GM12864 (cell line): ENCODE data around the gene YIPF5.

ENCODE experiments used
- DNase-seq: peaks from one replicate; pipeline ENCODE4 v3.0.0-alpha.2; 2011; ENCODE audit warnings: low read depth
- H3K4me3 ChIP-seq: 2 replicates; pipeline ENCODE4 v1.5.1; 2011; ENCODE audit warnings: mild to moderate bottlenecking, low read depth, low read length, control low read depth
- TF ChIP-seq, protein P1 (sequence below): IDR thresholded peaks from 2 replicates; pipeline ENCODE4 v1.5.1; 2011; ENCODE audit warnings: low read depth, mild to moderate bottlenecking, moderate library complexity, low read length, control low read depth, inconsistent platforms; ENCODE audit errors: missing control alignments

YIPF5 gene

GRCh38 chr5:144170276-144171024 lies at the start of gene YIPF5, which contains the start of gene KCTD16:
Gene YIPF5 (minus strand): TSS chr5:144170659. CDS start chr5:144169955, 704 bp downstream.
Gene KCTD16 (plus strand): TSS chr5:144170873.
- DNase-seq, result peak; percentile 97
- peak within 1 kb of the TSS; percentile 90 for H3K4me3 ChIP-seq
- TF ChIP-seq, protein P1, sequence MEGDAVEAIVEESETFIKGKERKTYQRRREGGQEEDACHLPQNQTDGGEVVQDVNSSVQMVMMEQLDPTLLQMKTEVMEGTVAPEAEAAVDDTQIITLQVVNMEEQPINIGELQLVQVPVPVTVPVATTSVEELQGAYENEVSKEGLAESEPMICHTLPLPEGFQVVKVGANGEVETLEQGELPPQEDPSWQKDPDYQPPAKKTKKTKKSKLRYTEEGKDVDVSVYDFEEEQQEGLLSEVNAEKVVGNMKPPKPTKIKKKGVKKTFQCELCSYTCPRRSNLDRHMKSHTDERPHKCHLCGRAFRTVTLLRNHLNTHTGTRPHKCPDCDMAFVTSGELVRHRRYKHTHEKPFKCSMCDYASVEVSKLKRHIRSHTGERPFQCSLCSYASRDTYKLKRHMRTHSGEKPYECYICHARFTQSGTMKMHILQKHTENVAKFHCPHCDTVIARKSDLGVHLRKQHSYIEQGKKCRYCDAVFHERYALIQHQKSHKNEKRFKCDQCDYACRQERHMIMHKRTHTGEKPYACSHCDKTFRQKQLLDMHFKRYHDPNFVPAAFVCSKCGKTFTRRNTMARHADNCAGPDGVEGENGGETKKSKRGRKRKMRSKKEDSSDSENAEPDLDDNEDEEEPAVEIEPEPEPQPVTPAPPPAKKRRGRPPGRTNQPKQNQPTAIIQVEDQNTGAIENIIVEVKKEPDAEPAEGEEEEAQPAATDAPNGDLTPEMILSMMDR, result no peak

DNA sequence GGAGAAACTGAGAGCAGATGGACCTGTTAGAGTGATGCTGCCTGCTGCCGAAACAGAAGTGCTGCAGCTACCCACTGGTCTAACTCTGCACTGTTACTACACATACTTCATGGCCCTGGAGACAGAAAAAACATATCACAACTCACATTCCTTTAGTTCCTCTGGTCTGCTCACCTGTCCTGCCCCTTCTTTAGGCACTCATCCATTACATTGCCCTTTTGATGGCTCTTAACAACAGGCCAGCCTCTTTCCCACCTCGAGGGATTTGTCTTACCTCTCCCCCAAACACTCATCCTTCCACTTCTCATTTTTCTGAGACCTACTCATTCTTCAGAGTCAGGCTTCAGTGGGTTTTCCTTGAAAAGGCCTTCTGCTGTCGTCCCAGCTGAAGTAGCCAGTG lies 49.4 kb upstream of the YIPF5 start:
- TF ChIP-seq, protein P1, result no peak
- no peak for DNase-seq
- H3K4me3 ChIP-seq, result no peak overlapping the region

GRCh38 chr5:144210655-144211054 lies 40.2 kb upstream of the YIPF5 start:
- DNase-seq, result no peak
- no peak overlapping the region for H3K4me3 ChIP-seq
- TF ChIP-seq, protein P1, result no peak

- H3K4me3 ChIP-seq, result no peak overlapping the region
- DNase-seq, result no peak
- TF ChIP-seq, protein P1, result no peak
These were observed 38.9 kb upstream of the YIPF5 start for GRCh38 chr5:144209361-144209760.

DNA sequence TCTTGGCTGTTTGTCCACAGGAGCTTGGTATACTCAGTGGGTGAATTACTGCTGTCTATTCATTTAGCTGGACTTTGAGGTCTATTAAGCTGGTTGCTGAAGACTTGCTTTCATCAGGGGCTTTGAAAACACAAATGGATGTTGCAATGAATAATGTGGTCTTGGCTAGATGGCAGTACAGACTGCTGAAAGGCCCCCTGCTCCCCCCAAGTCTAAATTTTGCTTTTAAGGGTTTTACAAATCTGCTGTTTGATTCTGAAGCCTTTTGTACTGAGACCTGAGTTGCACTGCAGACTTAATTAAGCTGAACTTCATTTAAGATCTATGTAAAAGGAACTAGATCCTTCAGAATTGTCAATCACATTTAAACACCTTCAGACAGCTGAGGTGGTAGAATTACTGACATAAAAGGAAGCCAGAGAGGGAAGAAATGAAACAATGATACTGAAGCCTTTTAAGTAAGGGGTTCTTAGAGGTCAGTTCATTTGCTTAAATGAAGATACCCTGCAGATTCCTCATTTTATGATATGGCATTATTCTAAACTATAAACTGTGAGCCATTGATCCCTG lies 37.5 kb upstream of the YIPF5 start:
- TF ChIP-seq, protein P1, result no peak
- H3K4me3 ChIP-seq, result no peak overlapping the region
- DNase-seq, result no peak

DNA sequence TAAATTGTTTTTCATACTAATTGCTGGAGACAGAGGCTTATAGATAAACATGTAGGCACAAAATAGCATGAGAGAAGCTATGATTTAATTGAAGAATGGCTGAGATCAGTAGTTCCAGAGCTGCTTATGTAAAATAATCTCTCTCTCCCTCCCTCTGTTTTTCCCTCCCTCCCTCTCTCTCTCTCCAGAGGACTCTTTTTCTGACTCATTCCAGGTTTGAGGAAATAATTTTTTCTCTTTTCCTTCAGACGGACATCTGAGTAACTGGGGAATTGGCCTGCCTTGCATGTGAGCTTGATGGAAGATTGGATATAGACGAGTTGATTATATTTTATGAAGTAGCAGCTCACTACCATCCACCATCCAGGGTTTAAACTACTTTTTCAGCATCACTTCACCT lies 35.7 kb upstream of the YIPF5 start:
- no peak overlapping the region for H3K4me3 ChIP-seq
- no peak for DNase-seq
- TF ChIP-seq, protein P1, result no peak
